Skin of body (tissue), 2 donors: Measurements from ENCODE around the gene IL27RA. TPM values are rescaled to one million over a fixed set of nuclear protein-coding genes. Genes with fewer than 3 reads are reported as not detected.
A peak's percentile ranks its signal among the peaks of the same experiment; 100 is the strongest.

Experiments used
- DNase-seq: peaks from one replicate; lab custom pipeline; 2025; lab: John Stamatoyannopoulos, UW
- total RNA-seq: library from RNA; depleted of rRNA; stranded (reverse); fragments of >200 nt; gene quantifications from one replicate; pipeline ENCODE4 v1.2.3, GENCODE V29; 2014

IL27RA gene
- total RNA-seq, result 4.7 TPM

DNA sequence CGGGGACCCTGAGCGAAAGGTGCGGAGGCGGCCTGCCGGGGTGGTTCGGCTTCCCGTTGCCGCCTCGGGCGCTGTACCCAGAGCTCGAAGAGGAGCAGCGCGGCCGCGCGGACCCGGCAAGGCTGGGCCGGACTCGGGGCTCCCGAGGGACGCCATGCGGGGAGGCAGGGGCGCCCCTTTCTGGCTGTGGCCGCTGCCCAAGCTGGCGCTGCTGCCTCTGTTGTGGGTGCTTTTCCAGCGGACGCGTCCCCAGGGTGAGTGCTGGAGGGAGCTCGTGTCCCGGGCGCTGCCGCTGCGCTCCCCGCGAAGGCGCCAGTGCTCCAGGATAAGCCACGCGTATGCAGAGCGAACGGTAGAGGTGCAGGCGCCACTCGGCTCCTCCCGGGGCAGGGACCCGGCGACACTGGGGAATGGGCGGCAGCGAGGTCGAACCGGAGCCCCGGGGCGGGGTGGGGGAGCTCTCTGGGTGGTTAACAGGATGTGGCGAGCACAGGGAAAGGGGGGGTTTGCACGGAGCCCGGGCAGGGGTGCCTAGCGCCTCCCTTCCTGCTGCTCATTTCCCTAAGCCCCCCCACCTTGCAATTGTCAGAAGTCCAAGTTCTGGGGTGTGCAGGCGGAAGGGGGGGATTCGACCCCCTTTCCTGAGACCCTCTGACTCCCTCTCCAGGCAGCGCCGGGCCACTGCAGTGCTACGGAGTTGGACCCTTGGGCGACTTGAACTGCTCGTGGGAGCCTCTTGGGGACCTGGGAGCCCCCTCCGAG is at the start of gene IL27RA:
TSS of gene IL27RA (plus strand) at position 44 of the 762 bp plus-strand sequence. CDS start at position 155, 111 bp downstream.
- DNase-seq, result peak; percentile 27

DNA sequence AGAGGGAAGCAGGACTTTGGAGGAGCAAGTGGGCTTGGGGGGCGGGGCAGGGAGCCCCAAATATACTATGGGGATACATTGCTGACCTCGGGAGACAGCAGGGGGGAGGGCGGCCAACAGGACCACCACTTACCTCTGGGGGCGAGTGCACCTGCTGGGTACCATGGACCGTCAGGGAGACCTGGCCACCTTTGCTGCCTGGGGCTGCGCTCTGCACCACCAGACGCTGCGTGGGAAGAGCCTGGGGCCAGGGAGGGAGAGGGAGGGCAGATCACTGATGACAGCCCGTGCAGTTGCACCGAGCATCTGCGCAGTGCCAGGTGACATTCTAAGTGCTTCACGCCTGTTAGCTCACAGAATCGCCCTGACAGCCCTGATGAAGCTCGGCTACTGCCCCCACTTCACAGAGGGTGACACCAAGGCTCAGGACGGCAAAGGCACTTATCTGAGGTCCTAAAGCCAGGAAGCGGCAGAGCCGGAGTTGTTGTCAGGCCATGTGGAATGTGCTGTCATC is 49.5 kb upstream of the IL27RA start:
- DNase-seq, result no peak

DNA sequence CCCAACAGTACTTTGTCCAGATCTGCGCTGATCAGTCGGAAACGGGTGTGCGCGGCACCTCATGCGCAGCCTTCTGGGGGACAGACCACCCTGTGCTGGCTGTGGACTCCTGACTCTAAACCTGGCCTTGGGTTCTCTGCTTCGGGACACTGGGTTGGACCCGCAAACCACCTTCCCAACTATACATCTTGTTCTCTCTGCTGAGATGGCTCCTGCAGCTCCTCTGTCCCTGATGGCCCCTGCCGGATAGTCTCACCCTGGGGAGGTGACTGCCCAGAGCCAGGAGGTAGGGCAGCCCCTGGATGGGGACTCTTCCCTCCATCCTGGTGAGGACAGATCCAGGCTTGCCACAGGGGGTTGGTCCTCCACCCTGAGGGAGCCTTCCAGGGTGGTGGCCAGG is 48.8 kb upstream of the IL27RA start:
- no peak for DNase-seq

DNA sequence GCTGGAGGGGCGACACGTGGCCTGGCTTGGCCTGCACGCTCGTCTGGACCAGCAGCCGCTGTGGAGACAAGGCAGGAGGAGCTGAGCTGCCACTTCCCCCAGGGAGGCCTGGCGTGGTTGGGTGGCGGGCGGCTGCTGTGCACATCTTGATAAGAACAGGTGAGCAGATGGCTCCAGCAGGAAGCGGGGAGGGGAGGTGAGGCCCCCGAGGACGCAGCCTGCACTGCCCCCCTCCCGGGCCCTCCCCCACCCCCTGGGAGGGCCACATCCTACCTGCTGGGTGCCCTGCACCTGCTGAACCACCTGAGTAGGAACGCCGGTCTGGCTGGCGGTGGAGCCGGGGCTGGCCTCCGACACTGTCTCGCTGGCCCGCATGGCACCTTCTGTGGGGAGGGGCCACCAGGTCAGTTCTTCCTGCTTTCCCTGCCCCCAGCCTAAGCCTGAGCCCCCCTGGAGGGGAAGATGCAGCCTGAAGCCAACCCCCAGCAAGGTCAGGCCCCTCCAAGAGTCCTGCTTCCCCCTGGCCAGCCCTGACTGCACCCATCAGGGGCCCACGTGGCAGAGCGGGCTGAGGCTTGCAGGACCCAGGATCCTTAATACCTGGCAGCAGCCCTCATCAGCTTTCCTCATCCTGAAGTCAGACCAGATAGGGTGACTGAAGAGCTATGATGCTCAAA is 48.2 kb upstream of the IL27RA start:
- no peak for DNase-seq

DNA sequence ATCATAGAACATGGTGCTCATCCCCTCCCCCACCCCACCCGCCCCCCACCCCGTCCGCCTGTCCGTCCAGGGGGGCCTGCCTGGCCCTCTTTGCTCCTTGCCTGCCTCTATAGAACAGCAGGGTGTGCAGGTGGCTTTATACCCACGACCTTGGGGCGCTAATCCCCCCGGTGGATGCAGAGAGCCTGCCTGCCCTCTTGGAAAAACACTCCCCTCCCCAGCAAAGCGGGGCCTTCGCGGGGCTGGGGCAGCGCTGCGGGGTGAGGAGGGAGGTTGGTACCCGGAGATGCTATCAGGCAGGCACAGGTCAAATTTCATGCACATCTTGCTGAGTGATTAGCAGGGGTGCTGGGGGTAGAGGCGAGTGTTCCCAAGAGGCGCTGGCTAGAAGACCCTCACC is 47.4 kb upstream of the IL27RA start:
- DNase-seq, result no peak

DNA sequence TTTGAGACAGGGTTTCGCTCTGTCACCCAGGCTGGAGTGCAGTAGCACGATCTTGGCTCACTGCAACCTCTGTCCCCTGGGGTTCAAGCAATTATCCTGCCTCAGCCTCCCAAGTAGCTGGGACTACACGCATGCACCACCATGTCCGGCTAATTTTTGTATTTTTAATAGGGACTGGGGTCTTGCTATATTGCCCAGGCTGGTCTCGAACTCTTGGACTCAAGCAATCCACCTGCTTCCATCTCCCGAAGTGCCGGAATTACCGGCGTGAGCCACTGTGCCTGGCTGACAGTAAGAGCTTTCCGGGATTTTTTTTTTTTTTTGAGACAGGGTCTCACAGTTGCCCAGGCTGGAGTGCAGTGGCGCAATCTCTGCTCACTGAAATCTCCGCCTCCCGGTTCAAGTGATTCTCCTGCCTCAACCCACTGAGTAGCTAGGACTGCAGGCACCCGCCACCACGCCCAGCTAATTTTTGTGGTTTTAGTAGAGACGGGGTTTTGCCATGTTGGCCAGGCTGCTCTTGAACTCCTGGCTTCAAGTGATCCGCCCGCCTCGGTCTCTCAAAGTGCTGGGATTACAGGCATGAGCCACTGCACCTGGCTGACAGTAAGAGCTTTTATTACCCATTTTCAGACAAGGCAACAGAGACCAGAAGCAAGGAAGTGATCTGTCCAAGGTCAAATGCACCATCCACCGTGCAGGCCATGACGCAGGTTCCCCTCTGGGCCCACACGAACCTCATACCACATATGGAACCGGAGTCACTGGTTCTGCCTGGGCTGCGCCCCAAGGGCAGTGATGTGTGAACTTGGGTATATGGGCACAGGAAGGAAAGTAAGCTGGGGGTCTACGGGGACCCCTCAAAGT is 46.5 kb upstream of the IL27RA start:
- no peak for DNase-seq

DNA sequence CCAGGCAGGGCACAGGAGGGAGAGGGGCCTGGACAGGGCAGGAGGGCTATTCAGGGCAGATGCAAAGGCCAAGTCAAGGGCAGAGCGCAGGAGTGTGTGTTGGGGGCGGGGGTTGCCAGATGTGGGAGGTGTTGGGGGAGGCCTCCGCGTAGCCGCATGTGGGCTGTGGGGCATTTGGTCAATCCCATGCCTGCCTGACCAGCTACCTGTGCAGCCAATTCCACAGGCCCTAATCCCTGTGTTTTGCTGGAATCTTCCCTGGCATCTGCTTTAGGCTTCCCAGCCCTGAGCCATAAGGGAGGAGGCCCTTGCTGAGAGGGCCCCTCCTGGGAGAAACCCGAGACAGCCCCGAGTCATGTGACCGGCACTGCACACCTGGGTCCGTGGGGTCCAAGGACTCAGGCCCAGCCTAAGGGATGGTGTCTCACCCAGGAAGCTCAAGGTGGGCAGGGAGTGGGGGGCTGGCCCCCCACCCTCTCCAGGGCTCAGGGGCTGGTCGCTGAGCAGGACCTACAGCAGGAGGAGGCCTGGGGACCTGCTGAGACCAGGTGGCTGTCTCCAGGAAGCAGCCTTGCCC is 45.7 kb upstream of the IL27RA start:
- no peak for DNase-seq

DNA sequence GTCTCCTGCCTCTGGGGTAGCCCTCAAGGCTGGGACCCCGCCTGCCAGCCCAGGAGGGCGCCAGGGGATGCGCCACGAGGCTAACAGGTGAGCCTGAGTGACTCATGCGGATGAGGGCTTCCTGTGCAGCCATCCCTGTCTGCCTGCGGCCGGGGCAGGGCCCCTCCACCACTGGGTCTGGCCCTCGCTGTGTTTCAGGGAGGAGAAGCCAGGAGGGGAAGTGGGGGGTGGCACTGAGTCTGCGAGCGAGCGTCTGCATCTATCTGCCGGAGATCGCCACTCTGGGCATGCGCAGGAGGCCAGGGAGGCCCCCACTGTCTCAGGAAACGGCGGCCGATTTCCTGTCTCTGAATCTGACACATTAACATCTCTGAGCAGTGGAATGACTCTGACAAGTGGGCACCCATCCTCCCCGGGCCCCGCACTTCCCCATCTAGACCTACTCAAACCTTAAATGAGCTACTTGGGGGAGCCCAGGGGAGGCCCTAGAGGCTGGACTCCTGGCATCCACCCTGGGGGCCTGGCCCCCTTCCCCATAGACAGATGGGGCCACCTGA is 45.1 kb upstream of the IL27RA start:
- peak; percentile 73 for DNase-seq

DNA sequence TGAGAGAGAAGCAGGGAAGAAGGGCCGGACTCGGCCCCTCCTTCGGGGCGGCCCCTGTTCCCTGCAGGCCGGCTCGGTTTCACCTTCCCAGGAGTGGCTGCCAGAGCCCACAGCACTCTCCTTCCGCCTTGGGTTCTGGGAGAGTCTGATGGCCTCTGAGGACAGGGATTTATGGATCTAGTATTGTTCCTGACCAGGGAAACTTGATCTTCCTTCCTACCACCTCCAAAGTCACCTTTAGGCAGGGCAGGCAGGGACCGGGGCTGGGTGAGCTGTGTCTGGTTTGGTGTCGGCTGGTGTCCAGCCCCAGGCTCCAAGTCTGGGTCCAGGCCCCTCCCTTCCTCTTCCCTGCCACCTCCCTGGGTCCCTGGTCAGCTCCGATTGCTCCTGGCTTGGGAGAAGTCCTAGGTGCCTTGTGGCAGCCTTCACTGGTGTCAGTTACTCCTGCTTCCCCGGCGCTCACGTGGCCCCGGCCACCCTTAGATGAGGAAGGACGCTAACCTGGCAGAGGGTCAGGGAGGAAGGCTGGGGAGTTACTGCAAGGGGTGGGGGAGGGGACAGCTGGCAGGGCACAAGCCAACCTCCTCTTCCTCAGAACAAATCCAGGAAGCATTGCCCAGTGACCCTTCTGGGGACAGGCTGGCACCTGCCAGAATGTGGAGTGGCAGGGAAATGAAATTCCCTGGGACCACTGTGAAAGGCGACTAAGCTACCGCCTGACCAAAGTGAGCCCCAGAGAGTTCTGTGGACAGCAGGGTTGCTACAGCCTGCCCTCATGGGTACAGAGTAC is 44.3 kb upstream of the IL27RA start:
- no peak for DNase-seq

DNA sequence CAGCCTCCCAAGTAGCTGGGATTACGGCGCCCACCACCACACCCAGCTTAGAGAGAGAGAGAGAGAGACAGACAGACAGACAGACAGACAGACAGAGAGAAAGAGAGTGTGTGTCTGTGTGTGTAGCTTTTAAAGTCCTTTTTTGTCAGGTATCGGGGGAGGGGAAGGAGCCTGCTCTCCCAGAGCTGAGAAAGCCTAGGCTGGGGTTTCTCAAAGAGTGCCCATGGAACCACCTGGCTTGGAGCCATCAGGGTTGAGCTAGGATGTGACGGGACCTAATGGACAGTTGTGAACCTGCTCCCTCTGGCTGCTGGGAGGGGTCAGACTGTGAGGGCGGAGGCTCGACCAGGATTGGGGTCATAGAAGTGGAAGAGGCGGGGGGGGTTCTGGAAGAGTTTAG is 42.1 kb upstream of the IL27RA start:
- DNase-seq, result no peak

DNA sequence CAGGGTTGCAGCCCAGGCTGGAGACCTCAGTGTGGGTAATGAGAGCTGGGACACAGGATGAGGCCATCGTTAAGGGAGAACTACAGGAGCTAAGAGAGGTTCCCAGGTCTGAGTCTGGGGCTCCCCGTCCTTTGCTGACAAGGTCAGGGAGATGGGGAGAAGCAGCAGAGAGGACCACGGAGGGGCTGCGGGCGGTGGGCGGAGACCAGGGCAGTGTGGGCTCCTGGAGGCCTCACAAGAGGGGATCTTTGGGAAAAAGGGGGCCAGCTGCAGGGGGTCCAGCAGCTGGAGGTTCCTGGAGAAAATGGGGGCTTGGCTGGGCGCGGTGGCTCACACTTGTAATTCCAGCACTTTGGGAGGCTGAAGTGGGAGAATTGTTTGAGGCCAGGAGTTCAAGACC is 41.5 kb upstream of the IL27RA start:
- DNase-seq, result no peak

DNA sequence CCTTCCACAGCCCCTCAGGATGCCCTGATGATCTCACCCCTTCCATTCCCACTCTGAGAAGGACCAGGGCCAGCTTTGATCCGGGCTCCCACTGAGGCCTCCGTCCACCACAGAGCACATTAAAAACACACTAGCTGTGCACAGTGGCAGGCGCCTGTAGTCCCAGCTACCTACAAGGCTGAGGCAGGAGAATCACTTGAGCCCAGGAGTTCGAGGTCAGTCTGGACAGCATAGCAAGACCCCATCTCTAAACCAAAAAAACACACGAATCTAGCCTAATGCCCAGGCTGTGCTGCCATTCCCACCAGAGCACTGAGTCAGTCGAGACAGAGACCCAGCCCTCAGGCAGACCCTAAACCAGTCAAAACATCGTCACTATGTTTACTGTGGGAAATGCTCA is 39.5 kb upstream of the IL27RA start:
- no peak for DNase-seq

DNA sequence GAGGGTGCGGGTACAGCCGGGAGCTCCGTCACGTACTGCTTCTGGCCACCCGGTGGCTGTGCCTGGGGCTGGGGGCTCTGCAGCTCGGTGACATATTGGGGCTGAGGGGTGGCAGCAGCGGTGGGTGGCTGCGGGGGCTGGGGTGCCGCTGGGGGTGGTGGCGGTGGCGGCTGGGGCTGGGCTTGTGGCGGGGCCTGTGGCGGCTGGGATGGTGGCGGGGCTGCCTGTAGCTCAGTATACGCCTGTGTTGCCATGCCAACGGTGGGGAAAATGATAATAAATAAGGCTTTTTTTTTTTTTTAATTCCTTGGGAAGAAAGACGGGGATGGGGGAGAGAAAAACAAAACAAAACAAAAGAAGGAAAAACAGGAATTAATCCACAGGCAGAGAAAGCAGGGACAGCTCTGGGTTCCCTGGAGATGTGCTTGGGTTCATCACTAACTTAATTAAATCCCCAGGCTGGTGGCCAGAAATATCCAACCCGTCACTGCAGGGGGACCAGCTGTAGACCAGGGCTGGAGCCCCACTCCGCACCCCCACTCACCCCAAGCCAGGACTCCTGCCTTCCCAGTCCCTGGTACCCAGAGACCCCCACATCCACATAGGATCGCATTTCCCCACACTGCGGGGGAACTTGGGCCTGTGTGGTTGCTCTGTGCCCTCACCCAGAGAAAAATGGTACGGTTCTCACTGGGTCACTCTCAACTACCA is 37.8 kb upstream of the IL27RA start:
- DNase-seq, result no peak

DNA sequence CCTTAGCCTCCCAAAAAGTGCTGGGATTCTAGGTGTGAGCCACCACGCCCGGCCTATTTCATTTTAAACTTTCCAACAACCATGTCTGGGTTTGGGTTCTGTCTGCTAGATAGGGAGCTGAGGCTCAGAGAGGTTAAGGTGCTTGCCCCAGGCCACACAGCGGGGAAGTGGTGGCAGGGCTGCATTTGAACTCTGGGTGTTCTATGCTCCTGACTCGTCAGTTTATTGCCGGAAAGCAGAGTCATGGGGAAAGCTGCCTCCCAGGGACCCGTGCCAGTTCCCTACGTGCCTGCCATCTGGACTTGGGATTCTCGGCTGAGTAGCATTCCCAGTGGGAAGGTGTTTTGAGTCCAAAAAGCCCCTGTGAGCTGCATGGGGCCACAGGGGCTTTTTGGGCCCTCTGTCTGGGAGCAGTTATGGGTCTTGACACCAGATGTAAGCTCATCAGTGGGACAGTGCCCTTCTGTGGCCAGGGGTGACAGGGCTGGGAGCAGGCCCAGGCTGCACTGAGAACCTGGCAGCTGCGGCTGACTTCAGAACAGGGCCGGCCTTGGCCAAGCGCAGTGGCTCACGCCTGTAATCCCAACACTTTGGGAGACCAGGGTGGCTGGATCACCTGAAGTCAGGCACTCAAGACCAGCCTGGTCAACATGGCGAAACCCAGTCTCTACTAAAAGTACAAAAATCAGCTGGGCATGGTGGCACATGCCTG is 36.4 kb upstream of the IL27RA start:
- DNase-seq, result no peak

DNA sequence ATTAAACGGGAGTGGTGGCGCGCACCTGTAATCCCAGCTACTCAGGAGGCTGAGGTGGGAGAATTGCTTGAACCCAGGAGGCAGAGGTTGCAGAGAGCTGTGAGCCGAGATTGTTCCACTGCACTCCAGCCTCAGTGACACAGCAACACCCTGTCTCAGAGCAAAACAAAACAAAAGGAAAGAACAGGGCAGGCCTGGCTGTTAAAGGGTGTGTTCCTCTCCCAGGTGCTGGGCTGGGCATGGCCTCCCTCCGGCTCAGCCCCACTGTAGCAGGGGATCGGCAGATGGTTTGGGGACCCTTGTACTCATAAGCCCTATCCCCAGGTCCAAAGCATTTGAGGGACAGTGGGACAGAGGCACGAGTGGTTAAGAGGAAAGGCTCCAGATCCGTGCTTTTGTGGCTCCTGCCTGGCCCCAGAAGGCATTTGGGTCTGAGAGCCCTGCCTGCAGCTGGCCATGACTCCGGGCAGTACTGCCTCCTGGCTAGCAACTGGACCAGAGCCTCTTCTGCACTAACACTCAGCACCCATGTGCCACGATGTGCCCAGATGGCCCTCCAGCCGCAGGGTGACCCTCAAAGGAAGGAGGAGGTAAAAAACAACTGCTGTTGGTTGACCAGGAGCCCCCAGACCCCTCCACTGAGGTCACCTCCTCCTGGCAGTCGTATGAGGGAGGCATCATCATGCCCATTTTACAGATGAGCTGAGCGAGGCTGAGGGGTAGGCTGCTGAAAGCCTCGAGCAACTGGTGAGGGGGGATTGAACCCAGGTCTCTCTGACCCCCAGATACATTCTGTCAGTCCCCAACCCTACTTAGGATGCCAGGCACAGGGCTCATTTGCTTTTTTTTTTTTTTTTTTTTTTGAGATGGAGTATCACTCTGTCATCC is 35.4 kb upstream of the IL27RA start:
- DNase-seq, result no peak

DNA sequence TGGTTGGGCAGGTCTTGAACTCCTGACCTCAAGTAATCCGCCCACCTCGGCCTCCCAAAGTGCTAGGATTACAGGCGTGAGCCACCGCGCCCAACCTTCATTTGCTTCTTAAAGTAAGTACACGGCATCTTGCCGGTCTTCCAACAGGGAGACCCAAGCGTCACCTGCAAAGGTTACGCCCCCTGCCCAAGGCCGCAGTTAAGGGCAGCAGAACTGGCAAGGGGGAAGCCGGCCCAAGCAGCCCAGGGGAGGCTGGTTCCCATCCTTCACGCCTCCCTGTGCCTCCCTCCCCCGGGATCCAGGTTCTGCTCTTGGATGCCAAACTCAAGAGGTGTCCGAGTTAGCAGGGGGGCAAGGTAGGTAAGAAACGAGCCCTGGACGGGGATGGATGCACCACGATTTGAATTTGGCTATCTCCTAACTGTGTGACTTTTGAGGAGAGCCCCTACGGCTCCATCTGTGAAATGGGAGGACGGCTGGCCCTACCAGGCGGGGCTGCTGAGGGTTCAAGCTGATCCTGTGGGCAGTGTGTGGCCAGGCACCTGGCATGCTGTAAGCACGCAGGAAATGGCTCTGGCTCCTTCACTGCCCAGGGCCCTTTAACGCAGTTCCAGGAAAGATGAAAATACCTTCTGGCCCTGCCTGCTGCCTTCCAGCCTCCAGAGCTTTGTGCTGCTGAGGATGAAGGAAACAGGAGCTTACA is 34.5 kb upstream of the IL27RA start:
- DNase-seq, result no peak

DNA sequence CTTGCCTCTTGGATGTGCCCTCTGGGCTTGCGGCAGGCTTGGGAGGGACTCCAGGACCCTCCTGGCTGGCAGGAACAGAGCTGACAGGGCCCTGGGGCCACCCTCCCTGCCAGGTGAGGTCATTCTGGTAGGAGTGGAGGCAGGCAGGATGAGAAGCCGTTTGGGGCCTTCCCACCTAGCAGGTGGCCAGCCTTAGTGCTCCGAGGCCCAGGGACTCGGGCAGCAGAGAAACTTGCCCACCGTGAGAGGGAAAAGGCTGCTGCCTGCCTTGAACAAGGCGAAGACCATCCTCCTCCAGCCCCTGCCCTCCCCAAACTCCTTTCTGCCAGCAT is 34.0 kb upstream of the IL27RA start:
- DNase-seq, result no peak

DNA sequence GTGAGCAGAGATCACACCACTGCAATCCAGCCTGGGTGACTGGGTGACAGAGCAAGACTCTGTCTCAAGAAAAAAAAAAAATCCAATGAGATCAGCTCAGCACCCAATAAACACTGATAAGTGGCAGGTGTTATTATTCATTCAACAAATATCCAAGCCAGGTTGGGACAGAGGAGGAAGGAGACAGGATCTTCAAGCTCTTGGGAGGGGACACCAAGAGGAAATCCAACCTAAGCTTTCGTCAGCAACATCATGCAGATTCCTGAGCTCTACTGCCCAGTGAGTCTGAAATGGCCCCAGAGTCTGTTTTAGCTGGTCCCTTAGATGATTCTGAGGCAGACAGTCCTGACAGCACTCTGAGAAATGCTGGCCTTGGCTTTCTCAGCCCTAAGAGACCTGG is 33.1 kb upstream of the IL27RA start:
- DNase-seq, result no peak
